B cell (primary cell): Measurements from ENCODE around the gene CTIF. TPM values are rescaled to one million over a fixed set of nuclear protein-coding genes. Genes with fewer than 3 reads are reported as not detected.

Experiments used
- ATAC-seq: fragments of 200-7000 bp; cut with Tn5 transposase; one replicate; pipeline ENCODE4 v1.10.0; 2021; ENCODE audit warnings: low read depth, mild to moderate bottlenecking, moderate number of reproducible peaks, moderate library complexity
- CTCF ChIA-PET: fragments of 350-600 bp; sonication (Branson Sonifier 250); formaldehyde crosslinking; loops from one replicate; lab custom pipeline; 2021; ENCODE audit warnings: antibody characterized with exemption, inconsistent platforms; lab: Charles Lee
- POLR2A ChIA-PET: fragments of 350-600 bp; sonication (Branson Sonifier 250); formaldehyde crosslinking; loops from one replicate; lab custom pipeline; 2021; ENCODE audit warnings: antibody characterized with exemption; lab: Charles Lee
- DNase-seq: peaks from one replicate; pipeline ENCODE4 v3.0.0; 2013
- H2AFZ ChIP-seq: 2 replicates; pipeline ENCODE4 v1.6.1; 2012; ENCODE audit warnings: mild to moderate bottlenecking, low read depth, low read length; ENCODE audit not compliant: insufficient read depth, poor library complexity, severe bottlenecking
- H3K27ac ChIP-seq, 2 donors: 1 replicate in 1 of 2; 2 replicates in 1 of 2; pipeline ENCODE4 v1.5.1; 2012 to 2013; ENCODE audit warnings: low read length in 2 of 2, mild to moderate bottlenecking in 2 of 2, moderate library complexity in 1 of 2
- H3K27me3 ChIP-seq, 4 experiments: fragments of 200-600 bp in 1 of 4; sonication (generic) in 1 of 4; replicated peaks in 1 of 4; 1 replicate in 2 of 4; 2 replicates in 2 of 4; pipeline versions ENCODE4 v1.6.1 to v1.7.0; 2013 to 2016; ENCODE audit warnings: low read length in 3 of 4, mild to moderate bottlenecking in 2 of 4, mixed read lengths in 1 of 4, moderate library complexity in 1 of 4; ENCODE audit not compliant: insufficient read depth in 4 of 4, control insufficient read depth in 3 of 4; ENCODE audit errors: control extremely low read depth in 1 of 4
- H3K36me3 ChIP-seq, 2 experiments: replicated peaks in 1 of 2; 1 replicate in 1 of 2; 2 replicates in 1 of 2; pipeline versions ENCODE4 v1.6.1 to v1.7.1; 2013; ENCODE audit warnings: low read length in 1 of 2; ENCODE audit not compliant: insufficient read depth in 2 of 2, control insufficient read depth in 1 of 2; ENCODE audit errors: control extremely low read depth in 1 of 2, extremely low read depth in 1 of 2
- H3K4me1 ChIP-seq, 2 donors: fragments of 200-600 bp in 1 of 2; sonication (generic) in 1 of 2; 1 replicate in 1 of 2; 2 replicates in 1 of 2; pipeline versions ENCODE4 v1.5.1 to v1.6.1; 2013 to 2017; ENCODE audit warnings: low read length in 2 of 2; ENCODE audit not compliant: control insufficient read depth in 2 of 2, insufficient read depth in 2 of 2
- H3K4me2 ChIP-seq: replicated peaks from 2 replicates; pipeline ENCODE3; 2012; ENCODE audit warnings: mild to moderate bottlenecking, low read depth, low read length; ENCODE audit not compliant: poor library complexity, severe bottlenecking
- H3K4me3 ChIP-seq, 5 experiments: fragments of 200-600 bp in 1 of 5; sonication (generic) in 1 of 5; 1 replicate in 3 of 5; 2 replicates in 2 of 5; pipeline versions ENCODE4 v1.5.1 to v1.7.0; 2011 to 2016; ENCODE audit warnings: low read length in 4 of 5, mild to moderate bottlenecking in 4 of 5, low read depth in 2 of 5, control low read depth in 1 of 5, moderate library complexity in 1 of 5; ENCODE audit not compliant: insufficient read depth in 1 of 5; ENCODE audit errors: control extremely low read depth in 1 of 5, extremely low read depth in 1 of 5
- H3K79me2 ChIP-seq: fragments of 200-600 bp; sonication (generic); one replicate; pipeline ENCODE4 v1.6.0; 2016; ENCODE audit warnings: low read length; ENCODE audit not compliant: control insufficient read depth, insufficient read depth
- H3K9ac ChIP-seq: fragments of 200-600 bp; sonication (generic); 2 replicates; pipeline ENCODE4 v1.6.1; 2017; ENCODE audit warnings: mild to moderate bottlenecking, low read length, moderate library complexity
- H3K9me3 ChIP-seq, 3 donors: one replicate each; pipeline versions ENCODE4 v1.6.1 to v1.7.1; 2013; ENCODE audit warnings: low read length in 2 of 3; ENCODE audit not compliant: control insufficient read depth in 2 of 3, insufficient read depth in 1 of 3; ENCODE audit errors: control extremely low read depth in 1 of 3
- H4K20me1 ChIP-seq: 2 replicates; pipeline ENCODE4 v1.6.0; 2012; ENCODE audit warnings: mild to moderate bottlenecking, low read length; ENCODE audit not compliant: insufficient read depth, control insufficient read depth, poor library complexity, severe bottlenecking
- H3K27ac Mint-ChIP-seq: one replicate; pipeline ENCODE4 v1.8.0; 2021; ENCODE audit warnings: mixed read lengths
- H3K27me3 Mint-ChIP-seq: one replicate; pipeline ENCODE4 v1.8.0; 2021; ENCODE audit warnings: mixed read lengths
- H3K4me1 Mint-ChIP-seq: one replicate; pipeline ENCODE4 v1.8.0; 2021; ENCODE audit warnings: mixed read lengths
- H3K4me3 Mint-ChIP-seq: one replicate; pipeline ENCODE4 v1.8.0; 2021; ENCODE audit warnings: mixed read lengths
- H3K9me3 Mint-ChIP-seq: one replicate; pipeline ENCODE4 v1.8.0; 2022; ENCODE audit warnings: mixed read lengths; ENCODE audit not compliant: insufficient read depth
- CTCF ChIP-seq: fragments of 200-600 bp; IDR thresholded peaks from one replicate; pipeline ENCODE4 v1.8.0; 2022; ENCODE audit warnings: antibody characterized with exemption, mild to moderate bottlenecking
- EZH2 ChIP-seq: IDR thresholded peaks from 2 replicates; pipeline ENCODE4 v1.6.1; 2012; ENCODE audit warnings: borderline replicate concordance, low read depth, mild to moderate bottlenecking, moderate library complexity, low read length; ENCODE audit not compliant: insufficient read depth, poor library complexity, severe bottlenecking
- WGBS: methylation state at CpG from one replicate; pipeline ENCODE4 v1.1.5; 2013; ENCODE audit warnings: missing lambda C conversion rate; ENCODE audit not compliant: insufficient coverage; 5-methylcytosine and 5-hydroxymethylcytosine counted together
- intact Hi-C: fragments of 100-400 bp; cut with micrococcal nuclease; formaldehyde crosslinking; loops from one replicate; pipeline ENCODE4 v1.10.0; 2022
- polyA plus RNA-seq: library from polyadenylated mRNA; depleted of rRNA; stranded (reverse); fragments of >200 nt; gene quantifications from 2 replicates; pipeline ENCODE4 v1.2.3, GENCODE V29; 2012
- total RNA-seq, 2 donors: library from RNA; stranded (reverse); fragments of 120-200 nt in 1 of 2; gene quantifications; 1 replicate in 1 of 2; 2 replicates in 1 of 2; pipeline versions ENCODE4 v1.2.3 to v1.2.4, GENCODE V29; 2013 to 2022

CTIF gene
- total and polyA plus RNA-seq, 2 donors (not counting 1 experiment from before 2014, with no cell fraction given), result 3.6 to 16.2 TPM

DNA sequence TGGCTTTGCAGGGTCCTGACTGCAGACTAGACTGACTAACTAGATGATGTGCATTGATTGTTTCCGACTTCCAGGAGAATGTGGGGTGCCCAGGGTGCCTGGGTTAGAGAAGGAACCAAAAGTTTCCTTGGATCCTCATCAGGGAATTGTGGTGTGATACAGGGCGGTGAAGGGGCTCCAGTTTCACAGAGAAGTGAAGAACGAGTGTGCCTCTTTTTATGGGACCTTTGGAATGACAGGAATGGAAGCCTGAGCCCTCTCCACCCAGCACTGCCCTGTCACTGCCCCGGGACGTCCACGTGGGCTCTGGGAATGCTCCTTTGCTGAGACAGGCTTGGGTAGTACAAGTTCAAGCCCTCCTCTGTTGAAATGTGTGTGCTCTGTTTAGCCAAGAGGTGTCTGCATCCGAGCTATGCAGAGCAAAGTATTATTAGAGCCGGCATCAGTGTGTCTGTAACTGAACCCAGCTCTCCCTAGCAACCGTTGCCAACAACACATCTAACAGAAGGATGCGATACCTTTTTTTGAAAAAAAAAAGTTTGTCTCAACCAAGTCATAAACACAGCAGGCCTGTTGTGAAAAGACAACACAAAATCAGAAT lies 228.4 kb downstream of the CTIF start:
- H3K9me3 ChIP-seq, result peaks cover 0 to 4% (median 0%) of the 10 kb centered on the region in 3 donors
- H3K27me3 Mint-ChIP-seq, result peaks cover 2% of the 10 kb centered on the region
- no peaks in the 10 kb centered on the region for H4K20me1 ChIP-seq
- H3K4me2 ChIP-seq, result no peak overlapping the region
- DNase-seq (no peak), ATAC-seq (no peak)
- H3K9me3 Mint-ChIP-seq, result peaks cover under 1% of the 10 kb centered on the region
- H3K4me1 ChIP-seq, result no peaks in the 10 kb centered on the region
- H3K27me3 ChIP-seq, result peaks cover 0 to 2% (median 0%) of the 10 kb centered on the region in 4 experiments
- no peak overlapping the region for H2AFZ ChIP-seq
- H3K9ac ChIP-seq, result no peak overlapping the region
- no peak overlapping the region for H3K27ac Mint-ChIP-seq
- no peaks in the 10 kb centered on the region for H3K79me2 ChIP-seq
- H3K4me3 ChIP-seq, result no peak overlapping the region
- ChIA-PET CTCF (no interaction called here), POLR2A (no interaction called here)
- H3K4me1 Mint-ChIP-seq, result no peaks in the 10 kb centered on the region
- WGBS, result 90% methylated on average over 8 of the region's 10 CpGs
- H3K36me3 ChIP-seq, result no peaks in the 10 kb centered on the region
- TF ChIP-seq CTCF (no peak), EZH2 (no peak)
- no peak overlapping the region for H3K27ac ChIP-seq
- intact Hi-C loops, result no loop called here
- no peak overlapping the region for H3K4me3 Mint-ChIP-seq

DNA sequence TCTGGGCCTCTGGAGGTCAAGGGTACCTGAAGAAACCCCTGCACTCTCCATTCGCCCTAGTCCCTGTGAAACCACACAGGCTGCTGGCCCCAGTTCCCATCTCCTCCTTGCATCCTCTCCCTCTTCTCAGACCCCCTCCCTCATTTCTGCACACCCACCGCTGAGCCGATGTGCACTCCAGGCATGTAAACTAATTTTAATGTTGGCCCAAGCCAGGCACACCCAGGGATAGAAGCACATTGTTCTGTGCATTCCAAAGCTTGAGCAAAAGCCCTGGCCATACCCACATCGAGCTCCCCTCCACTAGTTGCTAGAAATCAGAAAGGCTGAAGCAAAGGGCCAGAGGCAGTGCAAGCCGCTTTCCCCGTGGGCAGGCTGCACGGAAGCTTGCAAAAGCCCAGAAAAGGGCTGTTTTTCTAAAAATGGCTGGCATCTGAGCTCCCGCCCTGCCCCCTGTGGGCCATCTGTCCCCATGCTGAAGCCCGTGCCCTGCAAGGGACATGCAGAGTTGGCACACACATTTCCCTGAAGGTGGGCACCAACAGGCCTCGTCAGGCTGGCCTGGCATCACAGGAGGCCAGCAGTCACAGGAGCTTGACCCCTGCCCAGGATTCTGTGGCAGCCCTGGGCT lies 230.3 kb downstream of the CTIF start:
- no peak for DNase-seq
- Histone ChIP-seq H3K4me1 (no peaks in the 10 kb centered on the region), H3K36me3 (no peaks in the 10 kb centered on the region), H4K20me1 (no peaks in the 10 kb centered on the region), H3K27ac (no peak overlapping the region), H3K9ac (no peak overlapping the region), H3K4me2 (no peak overlapping the region), H3K9me3 (peaks cover 0 to 4% (median 0%) of the 10 kb centered on the region in 3 donors), H3K4me3 (no peak overlapping the region), H2AFZ (no peak overlapping the region), H3K27me3 (peaks cover 0 to 2% (median 0%) of the 10 kb centered on the region in 4 experiments), H3K79me2 (no peaks in the 10 kb centered on the region)
- TF ChIP-seq EZH2 (no peak), CTCF (no peak)
- CTCF ChIA-PET, result no interaction called here
- H3K4me3 Mint-ChIP-seq, result no peak overlapping the region
- no peaks in the 10 kb centered on the region for H3K4me1 Mint-ChIP-seq
- H3K27me3 Mint-ChIP-seq, result peaks cover 2% of the 10 kb centered on the region
- ATAC-seq, result no peak
- POLR2A ChIA-PET, result no interaction called here
- intact Hi-C loops, result no loop called here
- 94% methylated on average over 10 of the region's 10 CpGs for WGBS
- peaks cover 6% of the 10 kb centered on the region for H3K9me3 Mint-ChIP-seq
- H3K27ac Mint-ChIP-seq, result no peak overlapping the region
